GM19463 (cell line): ENCODE data around the gene ANGEL1.

Experiments used
- ATAC-seq: cut with Tn5 transposase; IDR thresholded peaks from one replicate; pipeline ENCODE4 v1.9.1; 2021; ENCODE audit warnings: mild to moderate bottlenecking, moderate library complexity; ENCODE audit not compliant: unreplicated experiment

Gene ANGEL1

DNA sequence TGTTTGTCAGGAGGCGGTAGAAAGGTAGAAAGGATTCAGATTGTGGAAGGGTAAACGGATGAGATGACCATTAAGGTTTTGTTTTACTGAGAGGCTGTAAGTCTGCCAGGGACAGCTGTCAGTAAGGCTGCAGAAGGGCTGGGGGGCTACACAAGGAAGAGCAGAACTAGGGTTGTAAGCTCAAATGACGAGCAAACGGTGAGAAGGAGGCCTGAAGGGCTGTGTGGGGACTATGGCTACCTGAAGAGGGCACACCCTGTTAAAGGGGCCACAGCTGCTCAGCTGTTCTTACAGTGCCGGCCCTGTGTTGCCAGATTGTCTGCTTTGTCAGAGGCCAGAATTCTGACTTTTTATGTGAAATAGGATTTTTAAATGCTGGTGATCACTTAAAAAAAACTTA lies 32.3 kb downstream of the ANGEL1 start:
- ATAC-seq: no peak

- ATAC-seq: no peak
Observed at GRCh38 chr14:76780058-76780345, 32.7 kb downstream of the ANGEL1 start.

GRCh38 chr14:76779221-76780057 lies 33.2 kb downstream of the ANGEL1 start:
- ATAC-seq: no peak

DNA sequence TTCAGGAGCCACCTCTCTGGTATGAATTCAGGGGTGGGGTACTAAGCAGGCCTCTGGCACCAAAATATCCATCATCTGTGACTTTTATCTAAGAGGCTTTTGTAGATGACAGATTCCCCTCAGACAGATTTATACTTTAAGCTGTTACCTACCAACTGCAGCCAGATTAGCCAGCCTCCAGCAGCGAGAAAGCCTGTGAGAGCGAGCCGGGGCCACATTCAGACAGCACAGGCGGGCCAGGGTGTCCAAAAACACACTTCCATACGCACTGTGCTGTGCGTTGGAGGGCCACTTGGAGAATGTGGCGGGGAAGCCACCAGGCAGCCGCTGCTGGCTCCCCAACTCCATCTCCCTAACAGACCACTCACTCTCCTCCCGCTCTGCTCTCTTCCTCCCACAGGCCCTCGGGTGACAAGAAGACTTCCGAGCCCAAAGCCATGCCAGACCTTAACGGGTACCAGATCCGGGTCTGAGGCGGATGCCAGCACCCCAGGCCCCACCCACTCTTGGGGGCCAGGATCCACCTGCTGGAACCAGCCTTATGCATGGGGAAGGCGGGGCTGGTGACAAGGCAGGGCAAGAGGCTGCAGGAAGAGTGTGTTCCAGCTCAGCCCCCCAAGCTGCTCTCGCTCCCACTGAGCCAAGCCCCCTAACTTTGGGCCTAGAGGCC lies 34.0 kb downstream of the ANGEL1 start:
- ATAC-seq: no peak

GRCh38 chr14:76777721-76778120 lies 35.0 kb downstream of the ANGEL1 start:
- no peak for ATAC-seq

DNA sequence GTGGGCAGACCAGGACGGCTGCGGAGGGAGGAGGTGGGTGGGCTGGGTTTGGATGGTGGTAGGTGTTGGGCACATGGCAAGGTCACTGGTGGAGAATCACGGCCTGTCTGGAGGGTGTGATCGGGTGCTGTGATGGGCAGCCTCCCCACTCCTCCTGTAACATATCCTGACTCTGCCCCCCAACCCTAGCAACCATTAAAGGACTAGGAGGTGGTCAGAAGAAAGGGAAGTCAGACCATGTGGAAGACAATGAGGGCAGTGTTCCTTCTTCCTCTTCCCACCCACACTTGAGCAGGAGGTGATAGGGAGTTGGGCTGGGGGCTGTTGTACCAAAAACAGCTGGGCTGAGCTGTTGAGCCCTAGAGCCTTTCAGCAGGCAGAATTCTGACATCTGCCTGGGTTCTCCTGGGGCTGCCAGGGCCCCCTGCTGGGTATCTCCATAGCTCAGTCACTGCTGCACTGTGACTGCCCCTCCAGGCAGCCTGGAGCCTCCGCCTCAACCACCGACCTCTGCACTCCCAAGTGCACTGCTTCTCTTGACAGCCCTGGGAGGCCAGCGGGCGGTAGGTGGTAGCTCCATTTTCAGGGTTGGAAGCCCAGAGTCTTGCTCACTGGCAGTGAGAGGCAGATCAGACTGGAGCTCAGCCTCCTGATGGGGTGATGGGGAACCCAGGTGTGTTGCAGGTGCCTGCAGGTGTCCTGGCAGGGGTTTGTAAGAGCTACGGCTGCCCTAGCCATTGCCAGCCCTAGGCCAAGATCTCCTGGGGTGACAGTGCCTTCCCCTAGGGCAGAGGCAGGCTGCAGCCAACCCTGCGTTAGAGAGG lies 36.0 kb downstream of the ANGEL1 start:
- no peak for ATAC-seq

- ATAC-seq: no peak
Observed at GRCh38 chr14:76775695-76776427, 36.8 kb downstream of the ANGEL1 start.

DNA sequence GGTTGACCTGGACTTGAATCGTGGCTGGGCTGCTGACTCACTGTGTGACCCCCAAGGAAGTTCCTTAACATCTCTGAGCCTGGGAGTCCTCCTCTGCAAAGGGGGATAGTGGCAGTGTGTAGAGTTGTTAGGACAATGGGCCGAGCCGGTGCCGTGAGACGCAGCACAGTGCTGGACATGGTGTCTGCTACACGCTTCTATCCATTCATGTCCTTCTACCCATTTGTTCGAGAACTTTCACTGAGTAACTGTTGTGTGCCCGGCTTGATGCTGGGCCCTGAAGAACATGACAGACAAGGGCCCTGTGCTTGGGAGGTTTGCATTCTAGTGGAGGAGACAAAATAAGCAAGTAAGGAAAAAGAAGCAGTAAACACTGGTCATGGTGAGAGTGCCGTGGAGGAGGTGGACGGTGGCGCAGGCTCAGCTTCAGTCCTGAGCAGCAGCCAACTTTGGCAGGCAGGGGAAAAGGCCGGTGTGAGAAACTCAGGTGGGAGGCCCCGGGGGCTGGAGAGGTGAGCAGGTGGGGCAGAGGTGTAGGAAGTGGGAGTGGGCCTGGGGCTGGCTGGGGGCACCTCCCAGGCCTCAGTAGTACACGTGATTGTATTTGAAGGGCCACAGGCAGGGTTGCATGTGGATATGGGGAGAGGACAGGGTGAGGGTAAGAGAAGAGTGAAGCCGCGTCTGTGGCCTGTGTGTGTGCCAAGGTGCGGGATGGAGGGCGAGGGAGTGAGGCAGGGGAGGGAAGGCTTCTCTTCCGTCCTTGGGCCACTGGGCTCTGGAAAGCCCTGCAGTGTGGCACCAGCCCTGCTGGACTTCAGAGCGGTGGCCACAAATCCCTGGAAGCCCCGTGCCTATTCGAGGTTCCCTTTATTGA lies 37.6 kb downstream of the ANGEL1 start:
- ATAC-seq: no peak

DNA sequence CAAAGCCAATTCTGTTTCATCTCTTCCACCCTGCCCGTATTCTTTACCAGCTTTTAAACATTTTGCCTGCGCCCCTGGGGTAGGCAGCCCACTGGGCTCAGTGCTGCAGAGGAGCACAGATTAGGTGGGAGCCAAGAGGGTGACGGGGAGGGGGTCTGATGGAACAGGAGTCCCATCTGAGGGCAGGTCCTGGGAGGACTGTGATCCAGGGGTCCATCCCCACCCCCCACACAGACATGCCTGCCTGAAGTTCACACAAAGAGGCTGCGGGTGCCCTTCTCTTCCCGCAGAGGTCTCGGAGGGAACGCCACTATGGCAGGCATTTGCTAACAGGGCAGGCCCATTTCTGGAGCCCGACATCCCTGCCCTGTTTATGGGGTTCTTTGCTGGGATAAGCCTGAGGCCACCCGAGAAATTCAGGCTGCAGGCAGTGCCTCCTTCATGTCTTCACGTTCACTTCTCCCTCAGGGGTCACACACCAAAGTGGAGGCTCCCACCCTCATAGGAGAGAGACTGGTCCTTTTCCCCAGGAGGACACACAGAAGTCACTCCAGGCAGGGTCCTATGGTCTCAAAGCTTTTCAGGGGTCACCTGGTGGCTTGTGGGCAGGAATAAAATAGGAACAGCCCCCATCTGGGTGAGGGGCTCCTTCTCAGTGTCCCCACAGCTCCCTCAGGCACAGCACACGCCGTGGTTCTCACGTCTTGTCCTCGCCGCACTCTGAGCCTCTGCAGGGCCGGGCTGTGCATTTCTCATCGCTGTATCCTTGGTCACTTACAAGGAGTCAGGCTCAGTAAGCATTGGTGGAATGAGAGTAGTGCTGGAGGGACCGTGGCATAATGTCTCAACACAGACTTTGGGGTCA lies 38.5 kb downstream of the ANGEL1 start:
- ATAC-seq: no peak

DNA sequence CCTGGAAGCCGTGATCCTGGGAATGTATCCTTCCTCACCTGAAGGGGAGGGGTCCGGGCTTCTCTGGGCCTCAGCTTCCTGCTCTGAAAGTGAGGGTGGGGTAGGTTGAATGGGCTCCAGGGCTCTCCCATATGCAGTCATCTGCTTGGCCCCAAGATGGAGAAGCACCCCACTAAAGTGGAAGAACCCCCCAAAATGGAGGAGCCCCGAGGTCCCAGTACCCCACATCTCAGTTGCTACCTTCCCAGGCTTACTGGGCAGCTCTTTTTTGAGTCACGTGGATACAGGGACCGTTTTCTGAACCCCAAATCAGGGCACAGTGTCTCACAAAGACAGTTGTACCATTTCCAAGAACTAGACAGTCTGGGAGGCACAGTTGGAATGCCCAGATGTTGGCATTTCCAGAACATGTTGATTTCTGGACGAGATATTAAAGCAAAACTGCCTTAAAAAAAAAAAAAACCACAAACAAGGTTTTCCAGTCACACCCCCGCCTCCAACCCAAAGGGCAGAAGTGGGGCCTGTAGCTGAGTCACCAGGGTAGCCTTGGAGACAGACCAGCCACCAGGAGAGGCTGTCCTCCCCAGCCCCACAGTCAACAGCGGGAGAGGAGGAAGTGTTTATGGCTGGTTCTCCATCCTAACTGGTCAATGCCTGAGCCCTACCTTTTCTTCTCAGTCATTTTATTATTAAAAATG lies 39.3 kb downstream of the ANGEL1 start:
- ATAC-seq: no peak

GRCh38 chr14:76772300-76773187 lies 40.1 kb downstream of the ANGEL1 start:
- ATAC-seq: no peak

DNA sequence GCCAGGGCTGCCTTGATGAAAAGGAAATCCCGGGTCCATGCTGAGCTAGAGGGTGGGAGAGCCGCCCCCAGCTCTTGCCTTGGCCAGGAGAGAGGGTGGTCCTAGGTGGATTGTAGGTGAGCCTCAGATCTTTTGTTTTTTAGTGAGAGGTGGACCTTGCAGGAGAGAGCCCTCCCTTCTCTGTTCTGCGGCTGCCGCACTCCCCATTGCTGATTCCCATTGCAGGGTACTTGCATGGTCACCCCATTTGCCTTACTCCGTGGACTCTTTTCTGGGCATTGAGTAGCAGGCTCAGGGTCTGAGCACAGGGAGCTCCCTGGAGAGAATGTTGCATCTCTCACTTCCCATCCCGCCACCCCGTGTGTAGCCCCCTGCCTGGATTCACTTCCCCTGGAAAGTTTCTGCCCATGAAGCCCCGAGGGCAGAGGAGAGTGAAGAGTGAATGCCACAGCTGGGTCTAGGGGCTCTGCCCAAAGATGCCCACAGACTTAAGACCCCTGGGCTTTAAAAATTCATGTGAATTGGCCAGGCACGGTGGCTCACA lies 41.2 kb downstream of the ANGEL1 start:
- no peak for ATAC-seq

- ATAC-seq: no peak
Observed at GRCh38 chr14:76770521-76771436, 41.9 kb downstream of the ANGEL1 start.

- ATAC-seq: no peak
Observed at GRCh38 chr14:76769636-76770292, 42.9 kb downstream of the ANGEL1 start.

DNA sequence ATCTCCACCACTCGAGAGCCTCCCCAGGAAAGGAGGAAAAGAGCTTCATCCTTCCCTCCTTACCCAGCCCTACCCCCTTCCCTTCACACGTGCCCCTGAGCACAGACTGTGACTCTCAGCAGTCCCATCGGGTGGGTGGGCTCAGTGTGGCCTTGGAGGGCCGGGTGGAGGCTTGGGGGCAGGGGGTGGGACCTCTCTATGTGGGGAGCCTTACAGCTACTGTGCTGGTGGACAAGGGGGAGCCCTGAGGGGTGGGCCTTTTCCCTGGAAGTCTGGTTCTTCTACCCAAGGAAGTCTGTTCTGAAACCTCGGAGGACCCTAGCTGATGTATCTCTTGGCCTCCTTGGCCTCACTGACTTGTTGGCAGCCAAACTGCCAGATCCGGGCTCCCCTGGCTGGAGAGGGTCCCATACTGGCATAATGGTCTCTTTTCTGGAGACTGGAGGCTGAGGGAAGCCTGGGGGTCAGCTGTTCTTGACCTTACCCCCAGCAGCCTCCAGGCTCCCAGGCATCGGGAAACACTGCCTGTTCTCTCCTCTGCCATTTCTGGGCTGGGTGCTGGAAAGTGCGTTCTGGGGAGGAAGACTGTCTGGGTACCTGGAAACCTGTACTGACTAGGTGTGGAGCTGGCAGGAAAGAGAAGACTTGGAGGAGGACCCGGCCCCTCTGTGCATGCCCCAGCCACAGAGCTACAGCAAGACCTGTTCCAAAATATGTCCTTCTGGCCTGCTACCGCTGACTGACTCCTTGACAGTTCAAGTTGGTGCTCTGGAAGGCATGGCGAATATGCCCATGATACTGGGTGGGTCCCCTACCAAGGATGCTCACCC lies 43.8 kb downstream of the ANGEL1 start:
- ATAC-seq: no peak
